Calu3 (cell line): ENCODE data around the gene LRRC1. TPM values are rescaled to one million over a fixed set of nuclear protein-coding genes. Genes with fewer than 3 reads are reported as not detected.

Experiments
- BruUV-seq: library from RNA; stranded (reverse); fragments of 400-500 nt; replicated peaks from 2 replicates; lab custom pipeline; 2021; lab: Mats Ljungman, UMichigan
- CTCF ChIA-PET: fragments of 300-600 bp; sonication (Branson Sonifier 250); formaldehyde crosslinking; loops from one replicate; lab custom pipeline; 2022; ENCODE audit warnings: antibody characterized with exemption; lab: Charles Lee
- DNase-seq: peaks from one replicate; pipeline ENCODE4 v3.0.0; 2022
- H3K27ac Mint-ChIP-seq: one replicate; pipeline ENCODE4 v1.8.0; 2022; ENCODE audit warnings: mixed read lengths; ENCODE audit not compliant: unreplicated experiment
- H3K27me3 Mint-ChIP-seq: one replicate; pipeline ENCODE4 v1.8.0; 2022; ENCODE audit warnings: mixed read lengths; ENCODE audit not compliant: unreplicated experiment
- H3K36me3 Mint-ChIP-seq: one replicate; pipeline ENCODE4 v1.8.0; 2022; ENCODE audit warnings: mild to moderate bottlenecking, moderate library complexity, mixed read lengths; ENCODE audit not compliant: insufficient read depth, unreplicated experiment
- H3K4me1 Mint-ChIP-seq: one replicate; pipeline ENCODE4 v1.8.0; 2022; ENCODE audit warnings: mild to moderate bottlenecking, low read depth, mixed read lengths; ENCODE audit not compliant: unreplicated experiment
- H3K4me3 Mint-ChIP-seq: one replicate; pipeline ENCODE4 v1.8.0; 2022; ENCODE audit warnings: mild to moderate bottlenecking, low read depth, moderate library complexity, mixed read lengths; ENCODE audit not compliant: unreplicated experiment
- H3K9me3 Mint-ChIP-seq: one replicate; pipeline ENCODE4 v1.8.0; 2022; ENCODE audit warnings: low read depth, mixed read lengths; ENCODE audit not compliant: unreplicated experiment
- CTCF ChIP-seq: fragments of 200-600 bp; IDR thresholded peaks from one replicate; pipeline ENCODE4 v1.8.0; 2022; ENCODE audit warnings: antibody characterized with exemption; ENCODE audit not compliant: unreplicated experiment
- intact Hi-C: fragments of 100-400 bp; cut with micrococcal nuclease; formaldehyde crosslinking; loops from one replicate; pipeline ENCODE4 v1.10.0; 2022; ENCODE audit not compliant: unreplicated experiment
- total RNA-seq: library from RNA; stranded (reverse); gene quantifications from 2 replicates; pipeline ENCODE4 v1.2.3, GENCODE V29; 2022

LRRC1 gene
- total RNA-seq, 1 experiment from 2014 or later, result 26.6 TPM

- H3K27me3 Mint-ChIP-seq, result no peaks in the 10 kb centered on the region
- no peak for DNase-seq
- CTCF ChIA-PET, result no interaction called here
- no peaks in the 10 kb centered on the region for H3K36me3 Mint-ChIP-seq
- peaks cover 38% of the 10 kb centered on the region for H3K4me1 Mint-ChIP-seq
- no peaks in the 10 kb centered on the region for H3K9me3 Mint-ChIP-seq
- BruUV-seq, result no TSS peak
- no peak for TF ChIP-seq CTCF
- intact Hi-C loops, result no loop called here
- H3K4me3 Mint-ChIP-seq, result no peak overlapping the region
- H3K27ac Mint-ChIP-seq, result no peak overlapping the region
Measured at GRCh38 chr6:53862662-53863462, 68.1 kb downstream of the LRRC1 start.

GRCh38 chr6:53864781-53865180, 70.0 kb downstream of the LRRC1 start:
- Mint-ChIP-seq H3K4me3 (no peak overlapping the region), H3K9me3 (no peaks in the 10 kb centered on the region), H3K36me3 (no peaks in the 10 kb centered on the region), H3K27me3 (no peaks in the 10 kb centered on the region), H3K4me1 (peaks cover 39% of the 10 kb centered on the region), H3K27ac (no peak overlapping the region)
- no peak for TF ChIP-seq CTCF
- CTCF ChIA-PET, result no interaction called here
- intact Hi-C loops, result no loop called here
- no TSS peak for BruUV-seq
- no peak for DNase-seq

GRCh38 chr6:53866226-53866625, 71.4 kb downstream of the LRRC1 start:
- Mint-ChIP-seq H3K27ac (no peak overlapping the region), H3K27me3 (no peaks in the 10 kb centered on the region), H3K36me3 (no peaks in the 10 kb centered on the region), H3K4me3 (no peak overlapping the region), H3K9me3 (no peaks in the 10 kb centered on the region), H3K4me1 (peaks cover 49% of the 10 kb centered on the region)
- no TSS peak for BruUV-seq
- DNase-seq, result no peak
- no peak for TF ChIP-seq CTCF
- intact Hi-C loops, result no loop called here
- CTCF ChIA-PET, result no interaction called here

- Mint-ChIP-seq H3K27me3 (no peaks in the 10 kb centered on the region), H3K4me3 (no peak overlapping the region)
Measured at GRCh38 chr6:53868626-53869025, 73.8 kb downstream of the LRRC1 start.

More at GRCh38 chr6:53868626-53869025, 73.8 kb downstream of the LRRC1 start:
- Mint-ChIP-seq H3K36me3 (no peaks in the 10 kb centered on the region), H3K9me3 (no peaks in the 10 kb centered on the region), H3K4me1 (peaks cover 29% of the 10 kb centered on the region), H3K27ac (no peak overlapping the region)
- DNase-seq, result no peak
- intact Hi-C loops, result no loop called here
- TF ChIP-seq CTCF, result no peak
- CTCF ChIA-PET, result no interaction called here
- no TSS peak for BruUV-seq
